Subcutaneous adipose tissue (tissue), 4 donors: ENCODE data around the gene UBAC2. TPM values are rescaled to one million over a fixed set of nuclear protein-coding genes. Genes with fewer than 3 reads are reported as not detected.

Source experiments
- total RNA-seq, 4 donors: library from RNA; depleted of rRNA; stranded (reverse); fragments of >200 nt; gene quantifications; one replicate each; pipeline ENCODE4 v1.1.0, GENCODE V29; 2016
- TF ChIP-seq, protein P1 (sequence below): fragments of 450-650 bp; IDR thresholded peaks from one replicate; pipeline ENCODE4 v1.5.1; 2016; ENCODE audit warnings: low read depth, mild to moderate bottlenecking, control low read depth, antibody characterized with exemption, moderate library complexity

The UBAC2 gene, protein sequence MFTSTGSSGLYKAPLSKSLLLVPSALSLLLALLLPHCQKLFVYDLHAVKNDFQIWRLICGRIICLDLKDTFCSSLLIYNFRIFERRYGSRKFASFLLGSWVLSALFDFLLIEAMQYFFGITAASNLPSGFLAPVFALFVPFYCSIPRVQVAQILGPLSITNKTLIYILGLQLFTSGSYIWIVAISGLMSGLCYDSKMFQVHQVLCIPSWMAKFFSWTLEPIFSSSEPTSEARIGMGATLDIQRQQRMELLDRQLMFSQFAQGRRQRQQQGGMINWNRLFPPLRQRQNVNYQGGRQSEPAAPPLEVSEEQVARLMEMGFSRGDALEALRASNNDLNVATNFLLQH
- 10 to 100 TPM; 47.4 to 73.3 (median 65.8) TPM for total RNA-seq

DNA sequence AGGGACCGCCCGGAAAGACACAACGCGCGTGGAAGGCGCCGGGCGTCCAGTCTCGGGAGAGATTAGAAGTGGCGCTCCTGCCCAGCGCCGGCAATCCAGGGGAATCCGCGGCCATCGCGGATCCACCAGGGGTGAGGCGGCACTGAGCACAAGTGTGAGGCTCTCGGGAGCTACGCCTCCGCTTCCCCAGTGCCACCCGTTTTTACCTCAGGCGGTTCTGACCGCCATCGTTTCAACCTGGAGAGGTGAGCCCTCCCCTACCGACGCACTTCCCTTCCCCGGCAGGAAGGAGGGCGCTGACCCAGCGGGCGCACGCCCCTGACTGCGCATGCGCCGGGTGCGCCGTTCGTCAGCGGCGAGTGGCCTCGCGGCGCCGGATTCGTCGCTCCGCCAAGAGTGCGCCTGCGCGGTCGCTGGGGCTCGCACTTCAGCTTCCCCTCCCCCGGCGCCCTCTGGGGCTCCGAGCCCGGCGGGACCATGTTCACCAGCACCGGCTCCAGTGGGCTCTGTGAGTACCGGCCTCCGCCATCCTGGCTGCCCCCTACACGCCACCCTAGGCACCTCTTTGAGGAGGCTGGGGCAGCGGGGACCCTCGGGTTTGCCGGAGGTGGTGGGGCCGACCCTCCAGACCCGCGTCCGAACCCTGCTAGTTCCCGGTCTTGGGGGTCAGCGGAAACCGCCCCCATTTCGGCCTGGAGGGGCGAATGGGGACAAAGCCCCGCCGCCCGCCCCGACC, at the start of gene UBAC2:
Gene UBAC2 (plus strand): TSS at position 423 of the 736 bp plus-strand sequence. CDS start 55 bp downstream, at position 478.
- TF ChIP-seq, protein P1, sequence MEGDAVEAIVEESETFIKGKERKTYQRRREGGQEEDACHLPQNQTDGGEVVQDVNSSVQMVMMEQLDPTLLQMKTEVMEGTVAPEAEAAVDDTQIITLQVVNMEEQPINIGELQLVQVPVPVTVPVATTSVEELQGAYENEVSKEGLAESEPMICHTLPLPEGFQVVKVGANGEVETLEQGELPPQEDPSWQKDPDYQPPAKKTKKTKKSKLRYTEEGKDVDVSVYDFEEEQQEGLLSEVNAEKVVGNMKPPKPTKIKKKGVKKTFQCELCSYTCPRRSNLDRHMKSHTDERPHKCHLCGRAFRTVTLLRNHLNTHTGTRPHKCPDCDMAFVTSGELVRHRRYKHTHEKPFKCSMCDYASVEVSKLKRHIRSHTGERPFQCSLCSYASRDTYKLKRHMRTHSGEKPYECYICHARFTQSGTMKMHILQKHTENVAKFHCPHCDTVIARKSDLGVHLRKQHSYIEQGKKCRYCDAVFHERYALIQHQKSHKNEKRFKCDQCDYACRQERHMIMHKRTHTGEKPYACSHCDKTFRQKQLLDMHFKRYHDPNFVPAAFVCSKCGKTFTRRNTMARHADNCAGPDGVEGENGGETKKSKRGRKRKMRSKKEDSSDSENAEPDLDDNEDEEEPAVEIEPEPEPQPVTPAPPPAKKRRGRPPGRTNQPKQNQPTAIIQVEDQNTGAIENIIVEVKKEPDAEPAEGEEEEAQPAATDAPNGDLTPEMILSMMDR: no peak

DNA sequence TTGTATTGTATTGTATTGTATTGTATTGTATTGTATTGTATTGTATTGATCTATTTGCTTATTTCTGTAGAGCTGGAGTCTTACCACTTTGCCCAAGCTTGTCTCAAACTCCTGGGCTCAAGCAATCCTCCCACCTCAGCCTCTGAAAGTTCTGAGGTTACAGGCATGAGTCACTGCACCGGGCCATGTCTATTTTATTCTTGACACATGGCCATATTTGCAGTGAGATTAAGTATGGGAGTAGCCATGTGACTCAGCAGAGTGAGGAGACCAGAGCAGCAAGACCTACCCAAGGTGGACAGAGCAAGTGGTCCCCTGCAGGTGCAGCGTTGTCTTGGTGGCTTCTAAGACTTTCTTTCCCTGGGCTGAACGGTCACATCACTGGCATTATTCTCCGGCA, 49.1 kb upstream of the UBAC2 start:
- TF ChIP-seq, protein P1: no peak

DNA sequence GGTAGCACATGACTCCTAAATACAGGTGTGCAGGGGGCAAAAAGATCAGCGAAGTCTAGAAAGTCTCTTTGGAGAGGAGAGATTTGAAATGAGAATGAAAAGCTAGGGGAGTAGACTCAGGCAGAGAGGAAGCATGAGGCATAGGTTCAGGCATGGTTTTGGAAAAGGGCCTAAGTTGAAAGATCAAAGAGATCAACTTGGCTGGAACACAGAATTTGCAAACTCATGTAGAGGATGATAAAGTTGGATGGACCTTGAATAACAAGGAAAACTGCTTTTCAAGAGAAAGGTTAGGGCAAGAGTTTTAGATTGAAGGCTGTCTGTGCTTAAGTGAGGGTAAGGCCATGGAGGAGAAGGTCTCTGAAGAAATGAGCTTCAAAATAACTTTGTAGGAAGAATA, 47.4 kb upstream of the UBAC2 start:
- TF ChIP-seq, protein P1: no peak

DNA sequence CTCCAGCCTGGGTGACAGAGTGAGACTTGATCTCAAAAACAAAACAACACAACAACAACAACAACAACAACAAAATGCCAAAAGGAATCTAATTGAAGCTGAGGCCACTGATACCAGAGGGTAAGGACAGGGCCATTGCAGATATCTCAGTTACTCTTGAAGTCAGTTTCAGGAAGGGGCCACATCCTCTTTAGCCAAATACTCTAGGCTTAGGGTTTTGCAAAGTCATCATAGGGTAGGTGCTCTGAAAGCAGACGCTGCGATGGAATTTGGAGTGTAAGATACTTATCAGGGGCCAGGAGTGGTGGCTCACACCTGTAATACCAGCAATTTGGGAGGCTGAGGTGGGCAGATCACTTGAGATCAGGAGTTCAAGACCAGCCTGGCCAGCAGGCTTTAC, 46.6 kb upstream of the UBAC2 start:
- TF ChIP-seq, protein P1: no peak

DNA sequence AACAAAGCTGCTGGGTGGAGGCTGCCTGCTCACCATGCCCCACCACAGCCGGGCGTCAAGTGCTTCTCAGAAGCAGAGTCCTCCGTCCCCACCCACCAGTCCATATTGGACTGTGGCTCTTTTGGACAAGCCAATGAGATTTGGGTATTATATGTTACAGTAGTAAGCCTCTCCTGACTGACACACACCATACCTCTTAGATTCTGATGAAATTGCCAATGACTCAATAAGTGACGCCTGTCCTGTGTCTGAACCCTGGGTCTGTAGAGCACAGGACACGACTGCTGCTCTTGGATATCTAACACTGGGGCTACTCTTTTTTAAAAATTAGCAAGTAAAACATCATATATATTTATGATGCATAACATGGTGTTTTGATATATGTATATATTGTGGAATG, 44.8 kb upstream of the UBAC2 start:
- TF ChIP-seq, protein P1: no peak

DNA sequence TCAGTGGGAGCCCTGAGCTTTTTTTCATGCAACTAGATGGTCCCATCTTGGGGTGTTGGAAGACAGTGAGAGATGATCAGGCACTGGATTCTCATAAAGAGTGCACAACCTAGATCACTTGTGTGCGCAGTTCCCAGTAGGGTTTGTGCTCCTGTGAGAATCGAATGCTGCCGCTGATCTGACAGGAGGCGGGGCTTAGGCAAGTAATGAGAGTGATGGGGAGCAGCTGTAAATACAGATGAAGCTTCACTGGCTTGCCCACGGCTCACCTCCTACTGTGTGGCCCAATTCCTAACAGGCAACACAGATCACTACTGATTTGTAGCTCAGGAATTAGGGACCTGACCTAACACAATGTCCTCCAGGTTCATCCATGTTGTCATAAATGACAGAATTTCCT, 43.6 kb upstream of the UBAC2 start:
- TF ChIP-seq, protein P1: no peak

DNA sequence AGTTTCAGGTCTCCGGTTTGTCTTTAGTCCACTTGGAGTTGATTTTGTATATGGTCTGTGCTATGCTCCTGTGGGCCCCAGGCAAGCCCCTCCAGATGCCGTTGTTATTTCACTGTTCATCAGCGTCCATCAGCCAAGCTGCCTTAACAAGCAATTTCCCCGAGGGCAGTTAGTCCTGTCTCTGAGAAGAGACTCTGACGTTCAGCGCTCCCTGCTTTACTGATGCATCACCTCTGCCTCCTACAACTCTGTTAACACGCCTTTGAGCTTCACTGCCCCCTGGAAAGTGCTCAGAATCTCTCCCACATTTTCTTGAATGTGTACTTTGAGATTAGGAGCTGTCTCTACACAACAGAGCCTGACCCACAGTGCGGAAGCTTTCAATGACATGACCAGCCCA, 41.8 kb upstream of the UBAC2 start:
- TF ChIP-seq, protein P1: no peak
